GM12892 (cell line): ENCODE results near the gene RBP3.

Source experiments
- DNase-seq: peaks from one replicate; pipeline ENCODE4 v3.0.0; 2011; ENCODE audit not compliant: insufficient read length
- FAIRE-seq: peaks from 2 replicates; lab custom pipeline; 2011; peaks lifted over from hg19 to GRCh38; lab: Jason Lieb, UNC
- POLR2A ChIP-seq: IDR thresholded peaks from 2 replicates; pipeline ENCODE4 v1.6.1; 2011; ENCODE audit warnings: low read depth, low read length, control low read depth
- POLR2AphosphoS5 ChIP-seq: IDR thresholded peaks from 2 replicates; pipeline ENCODE4 v1.6.1; 2011; ENCODE audit warnings: low read depth, low read length, control low read depth
- TAF1 ChIP-seq: IDR thresholded peaks from 2 replicates; pipeline ENCODE4 v1.6.1; 2011; ENCODE audit warnings: low read depth, mild to moderate bottlenecking, control low read depth, low read length, borderline replicate concordance

Gene RBP3

GRCh38 chr10:47364366-47364765 lies 16.2 kb downstream of the RBP3 start:
- no peak for FAIRE-seq
- no peak for TF ChIP-seq TAF1
- no peak for TF ChIP-seq POLR2AphosphoS5
- TF ChIP-seq POLR2A: no peak
- no peak for DNase-seq

DNA sequence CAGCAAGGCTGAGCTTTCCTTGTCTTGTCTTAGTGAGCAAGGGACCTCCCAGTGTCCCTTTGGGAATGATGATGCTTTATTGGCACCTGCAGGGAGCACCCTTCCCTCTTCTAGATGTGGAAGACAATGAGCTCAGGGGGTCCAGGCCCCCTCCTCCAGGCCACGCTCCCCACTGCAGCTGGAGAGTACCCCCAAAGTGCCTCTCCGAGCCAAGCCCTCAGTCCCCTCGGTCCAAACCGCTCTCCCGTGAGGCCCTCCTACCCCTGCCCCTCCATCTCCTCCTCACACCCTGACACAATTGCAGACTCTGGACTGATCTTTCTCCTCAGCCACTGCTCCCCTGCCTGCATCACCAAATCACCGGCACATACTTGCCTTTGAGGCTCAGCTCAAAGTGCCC lies 16.7 kb downstream of the RBP3 start:
- TF ChIP-seq TAF1: no peak
- no peak for TF ChIP-seq POLR2AphosphoS5
- TF ChIP-seq POLR2A: no peak
- DNase-seq (no peak), FAIRE-seq (no peak)

- TF ChIP-seq TAF1 (no peak), POLR2AphosphoS5 (no peak), POLR2A (no peak)
- no peak for DNase-seq
- FAIRE-seq: no peak
Observed at GRCh38 chr10:47365431-47366180, 17.4 kb downstream of the RBP3 start.

DNA sequence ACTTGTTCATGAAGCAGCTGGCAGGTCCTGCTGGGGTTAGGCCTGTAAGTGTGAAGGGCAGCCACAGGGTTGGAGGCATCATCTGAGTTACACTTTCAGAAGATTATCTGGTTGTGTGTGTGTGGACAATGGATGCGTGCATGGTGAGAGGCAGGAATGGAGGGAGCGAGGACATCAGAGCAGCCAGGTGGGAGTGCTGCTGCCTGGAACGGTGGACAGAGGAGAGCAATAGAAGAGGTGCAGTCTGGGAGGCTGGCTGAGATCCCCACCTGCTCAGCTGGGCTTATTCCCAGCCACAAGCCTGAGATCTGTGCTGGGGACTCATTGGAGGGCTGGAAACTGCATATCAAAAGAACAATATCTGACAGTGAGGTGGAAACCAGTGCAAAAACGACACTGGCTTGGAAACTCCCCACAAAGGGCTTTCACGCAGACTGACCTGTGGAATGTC lies 18.0 kb downstream of the RBP3 start:
- DNase-seq (no peak), FAIRE-seq (no peak)
- TF ChIP-seq POLR2A (no peak), POLR2AphosphoS5 (no peak), TAF1 (no peak)

GRCh38 chr10:47366731-47367460 lies 18.7 kb downstream of the RBP3 start:
- DNase-seq (no peak), FAIRE-seq (no peak)
- TF ChIP-seq TAF1 (no peak), POLR2A (no peak), POLR2AphosphoS5 (no peak)

- no peak for DNase-seq
- no peak for FAIRE-seq
- TF ChIP-seq POLR2A: no peak
- no peak for TF ChIP-seq TAF1
- no peak for TF ChIP-seq POLR2AphosphoS5
Observed at GRCh38 chr10:47367646-47368045, 19.5 kb downstream of the RBP3 start.

- TF ChIP-seq TAF1 (no peak), POLR2A (no peak), POLR2AphosphoS5 (no peak)
- DNase-seq (no peak), FAIRE-seq (no peak)
Observed at GRCh38 chr10:47368431-47369180, 20.4 kb downstream of the RBP3 start.

- FAIRE-seq: no peak
- no peak for DNase-seq
- TF ChIP-seq POLR2A (no peak), POLR2AphosphoS5 (no peak), TAF1 (no peak)
Observed at GRCh38 chr10:47369251-47369894, 21.2 kb downstream of the RBP3 start.

DNA sequence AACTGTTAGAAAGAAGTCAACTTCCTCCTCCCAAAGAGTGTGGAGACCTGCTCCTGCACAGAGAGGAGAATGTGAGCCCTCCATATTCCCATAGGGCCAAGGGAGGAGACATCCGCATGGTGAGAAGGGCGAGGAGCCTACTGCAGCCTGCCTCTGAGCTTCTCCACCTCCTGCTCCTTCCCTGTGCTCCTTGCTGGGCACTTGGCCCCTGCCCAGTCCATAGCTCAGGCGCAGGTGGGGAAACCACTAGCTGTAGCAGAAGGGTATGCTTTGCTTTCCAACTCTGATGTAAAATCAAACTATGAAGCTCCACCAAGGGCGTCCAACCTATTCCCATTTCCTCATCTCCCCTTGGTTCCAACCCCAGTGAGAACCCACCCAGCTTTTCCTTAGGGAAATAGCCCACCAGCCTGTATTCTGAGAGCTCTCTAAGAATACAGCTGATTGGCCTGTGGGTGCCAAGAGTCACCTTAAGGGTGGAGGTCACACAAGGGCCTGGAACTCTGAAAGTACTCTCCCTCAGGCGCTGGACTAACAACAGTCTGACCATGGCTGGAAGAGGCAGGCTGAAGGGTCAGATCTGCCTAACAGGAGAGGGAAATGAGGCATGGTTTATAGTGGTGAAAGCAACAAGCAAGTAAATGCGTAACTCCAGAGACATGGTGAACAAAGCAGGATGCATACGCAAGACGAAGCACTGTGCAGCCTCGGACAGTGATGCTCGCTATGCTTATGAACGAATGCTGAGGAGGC lies 22.0 kb downstream of the RBP3 start:
- DNase-seq: no peak
- no peak for FAIRE-seq
- no peak for TF ChIP-seq POLR2A
- TF ChIP-seq POLR2AphosphoS5: no peak
- TF ChIP-seq TAF1: no peak

DNA sequence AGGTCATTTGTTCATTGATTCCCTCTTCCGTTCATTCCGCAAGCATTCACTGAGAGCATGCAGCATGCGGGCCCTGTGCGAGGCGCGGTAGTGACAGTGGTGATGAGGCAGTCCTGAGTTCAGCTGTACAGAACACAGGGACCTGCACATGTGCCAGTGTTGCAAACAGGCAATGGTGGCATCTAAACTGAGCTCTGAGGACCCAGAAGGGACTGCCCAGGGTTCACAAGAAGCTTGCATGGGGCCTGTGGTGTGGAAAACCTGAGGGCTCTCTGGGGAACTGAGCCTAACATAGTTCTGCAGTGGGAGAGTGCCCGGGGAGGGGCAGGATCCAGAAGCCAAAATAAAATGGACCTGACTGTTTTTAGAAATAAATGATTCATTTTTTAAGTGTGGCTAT lies 22.7 kb downstream of the RBP3 start:
- TF ChIP-seq POLR2A (no peak), TAF1 (no peak), POLR2AphosphoS5 (no peak)
- FAIRE-seq (no peak), DNase-seq (no peak)
